HG03558 (cell line): ENCODE measurements around the gene RRAD.
A peak's percentile ranks its signal among the peaks of the same experiment; 100 is the strongest.
"Not testable (repeated sequence)": the region's sequence is repeated elsewhere in the genome, so short reads cannot be mapped to it uniquely, and the experiment has no call there.

Experiments
- ATAC-seq: cut with Tn5 transposase; IDR thresholded peaks from one replicate; pipeline ENCODE4 v1.9.1; 2021; ENCODE audit warnings: moderate number of reproducible peaks; ENCODE audit not compliant: unreplicated experiment; ENCODE audit errors: extremely low read depth

The RRAD gene

DNA sequence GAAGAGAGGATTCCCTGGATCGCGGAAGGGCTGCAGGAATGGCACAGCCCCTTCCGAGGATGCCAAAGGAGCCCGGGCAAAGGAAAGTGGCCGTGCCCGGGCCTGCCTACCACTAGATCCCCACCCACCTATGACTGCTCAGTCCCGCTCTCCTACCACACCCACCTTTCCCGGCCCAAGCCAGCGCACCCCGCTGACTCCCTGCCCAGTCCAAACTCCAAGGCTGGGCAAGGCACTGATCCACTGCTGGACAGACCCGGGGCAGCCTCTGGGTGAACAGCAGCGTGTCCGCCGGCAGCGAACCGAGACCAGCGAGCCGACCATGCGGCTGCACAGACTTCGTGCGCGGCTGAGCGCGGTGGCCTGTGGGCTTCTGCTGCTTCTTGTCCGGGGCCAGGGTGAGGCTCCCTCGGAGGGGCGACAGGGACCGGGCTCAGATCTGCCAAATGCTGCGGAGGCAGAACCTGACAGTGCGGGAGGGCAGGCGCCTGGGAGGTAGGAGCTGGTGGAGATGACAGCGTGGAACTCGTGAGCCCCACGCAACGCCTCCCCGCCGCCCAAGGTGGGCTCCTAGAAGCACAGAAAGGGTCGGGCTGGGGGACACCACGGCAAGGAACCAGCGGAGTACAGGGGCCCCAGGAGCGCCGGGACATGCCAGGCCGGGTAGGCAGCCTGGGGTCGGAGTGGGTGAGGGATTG, 10.1 kb upstream of the RRAD start, which contains the start of gene CES2:
CES2 (plus strand) TSS at position 203 of the 698 bp plus-strand sequence; CDS start at position 323, 120 bp downstream.
- no peak for ATAC-seq

GRCh38 chr16:66934839-66935313, 9.5 kb upstream of the RRAD start:
- not testable (repeated sequence) for ATAC-seq

- peak; percentile 50 for ATAC-seq
Observed at GRCh38 chr16:66934138-66934838, 9.0 kb upstream of the RRAD start, which contains the start of gene CIAO2B. Gene CIAO2B (minus strand): TSS chr16:66934402. CDS start chr16:66934364, 38 bp downstream.

DNA sequence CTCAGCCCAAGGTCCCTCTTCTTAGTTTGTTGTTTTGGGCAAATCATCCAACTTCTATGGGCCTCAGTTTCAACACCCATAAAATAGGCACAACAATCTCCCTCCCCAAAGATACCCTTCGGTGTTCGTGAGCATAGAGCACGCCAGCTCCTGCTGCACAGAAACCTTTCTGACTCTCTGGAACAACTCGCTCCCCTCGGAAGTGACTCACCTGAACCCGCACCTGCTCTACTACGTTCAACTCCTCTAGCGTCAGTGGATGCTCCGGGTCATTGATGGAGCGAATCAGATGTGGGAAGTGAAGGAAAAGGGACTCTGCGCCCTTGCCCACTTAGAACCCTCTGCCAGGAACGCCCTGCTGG, 8.4 kb upstream of the RRAD start:
- no peak for ATAC-seq

- ATAC-seq, result no peak
Observed at GRCh38 chr16:66932076-66932475, 6.7 kb upstream of the RRAD start.

GRCh38 chr16:66931665-66932064, 6.3 kb upstream of the RRAD start:
- ATAC-seq, result no peak

DNA sequence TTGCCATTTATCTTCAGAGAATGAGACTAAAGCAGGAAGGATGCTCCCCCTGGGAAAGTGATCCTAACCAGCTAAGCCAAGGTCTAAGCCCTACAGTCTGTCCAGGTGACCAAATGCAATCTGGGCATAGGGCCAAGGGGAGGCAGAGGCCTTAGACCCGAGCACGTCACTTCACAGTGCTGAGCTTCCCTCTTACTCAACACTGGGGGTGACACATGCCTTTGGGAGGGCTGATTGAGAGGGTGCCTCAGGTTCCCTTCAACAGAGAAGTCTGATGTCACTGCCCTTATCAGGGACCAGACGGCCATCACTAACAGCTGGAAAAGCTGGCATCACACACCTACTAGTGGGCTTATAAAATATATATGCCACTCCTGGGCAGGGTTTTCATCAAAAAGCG, 4.9 kb upstream of the RRAD start:
- ATAC-seq, result no peak

DNA sequence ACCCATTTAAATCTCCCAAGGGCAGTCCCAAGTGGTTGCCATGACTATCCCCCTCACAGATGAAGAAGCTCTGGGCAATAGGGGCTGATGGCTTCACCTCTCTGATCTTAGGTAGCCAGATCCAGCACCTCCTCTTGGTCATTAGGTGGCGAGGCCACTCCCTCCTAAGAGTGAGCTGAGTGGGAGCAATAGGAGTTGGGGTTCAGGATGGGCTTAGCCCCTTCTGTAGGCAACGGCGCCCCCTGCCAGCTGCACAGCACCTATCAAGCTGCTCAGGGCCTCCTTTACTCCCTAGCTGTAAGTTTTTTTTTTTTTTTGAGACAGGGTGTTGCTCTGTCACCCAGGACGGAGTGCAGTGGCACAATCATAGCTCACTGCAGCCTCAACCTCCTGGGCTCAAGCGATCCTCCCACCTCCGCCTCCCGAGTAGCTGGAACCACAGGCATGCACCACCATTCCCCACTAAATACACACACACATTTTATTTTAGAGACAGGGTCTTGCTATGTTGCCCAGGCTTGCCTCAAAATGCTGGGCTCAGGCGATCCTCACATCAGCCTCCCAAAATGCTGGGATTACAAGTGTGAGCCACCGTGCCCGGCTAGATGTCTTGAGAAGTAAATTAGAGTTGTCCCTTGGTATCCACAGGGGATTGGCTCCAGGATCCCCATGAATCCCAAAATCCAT, 3.5 kb upstream of the RRAD start:
- no peak for ATAC-seq

DNA sequence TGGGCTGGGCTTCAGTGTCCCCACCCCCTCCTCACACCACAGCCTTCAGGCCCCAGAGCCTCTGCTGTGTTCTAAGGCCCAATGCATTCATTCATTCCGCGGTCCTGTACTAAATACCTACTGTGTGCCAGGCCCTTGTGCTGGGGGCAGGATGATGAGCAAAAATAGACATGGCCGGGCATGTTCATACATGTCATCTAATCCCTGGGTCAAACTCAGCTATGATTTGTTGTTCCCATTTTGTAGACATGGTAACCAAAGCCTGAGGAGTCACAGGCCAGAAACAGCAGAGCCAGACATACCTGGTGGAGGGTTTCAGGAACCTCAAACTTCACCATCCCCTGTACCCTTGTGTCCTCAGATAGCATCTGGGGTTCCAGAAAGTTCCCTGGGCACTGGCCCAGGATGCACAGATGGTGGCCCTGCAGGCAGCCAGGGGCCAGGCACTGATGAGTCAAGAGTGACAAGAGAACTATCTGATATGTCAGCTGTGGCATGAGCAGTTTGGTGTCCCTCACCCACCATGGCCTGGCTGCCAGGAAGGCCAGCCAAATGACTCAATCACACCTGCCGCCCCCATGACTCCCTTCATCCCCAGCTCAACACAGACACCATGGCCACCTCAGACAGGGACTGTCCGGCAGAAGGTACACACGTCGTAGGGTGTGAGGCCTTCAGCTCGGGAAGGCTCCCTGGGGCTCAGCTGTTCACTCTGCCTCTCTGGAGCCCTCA, 2.7 kb upstream of the RRAD start:
- ATAC-seq, result no peak

GRCh38 chr16:66926961-66927436, 1.7 kb upstream of the RRAD start:
- no peak for ATAC-seq

DNA sequence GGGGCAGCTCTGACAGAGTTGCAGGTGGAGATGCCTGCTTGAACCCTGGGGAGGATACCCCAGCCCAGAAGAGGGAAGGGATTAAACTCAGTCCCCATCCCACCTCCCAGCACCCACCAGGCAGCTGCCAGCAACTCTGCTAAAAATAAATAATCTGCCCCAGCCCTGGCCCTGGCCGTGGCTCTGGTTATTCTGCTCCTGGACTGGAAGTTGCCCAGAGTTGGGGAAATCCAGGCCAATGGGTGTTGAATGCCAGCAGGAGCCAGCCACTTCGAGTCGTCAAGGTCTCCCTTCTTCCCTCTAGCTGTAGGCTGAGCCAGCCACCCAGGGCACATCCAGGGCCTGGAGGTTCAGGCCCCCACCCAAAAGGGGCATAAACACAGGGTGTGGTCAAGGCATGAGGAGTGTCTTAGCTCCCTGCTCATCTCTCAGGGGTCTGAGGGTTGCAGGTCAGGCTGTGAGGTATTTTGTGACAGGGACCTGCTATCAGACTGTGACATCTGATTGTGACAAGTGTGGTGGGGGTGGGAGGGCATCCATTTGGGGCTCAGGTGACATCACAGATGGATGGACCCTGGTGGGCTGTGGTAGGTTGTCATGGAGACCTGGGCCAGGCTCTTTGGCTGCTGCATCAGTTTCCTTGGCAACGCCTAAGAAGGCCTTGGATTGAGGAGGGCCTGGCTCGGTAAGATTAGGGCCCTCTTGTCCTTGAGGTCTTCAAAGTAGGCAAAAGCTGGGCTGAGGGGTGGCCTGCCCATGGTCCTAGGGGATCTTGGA, 1.0 kb upstream of the RRAD start:
- ATAC-seq, result no peak

DNA sequence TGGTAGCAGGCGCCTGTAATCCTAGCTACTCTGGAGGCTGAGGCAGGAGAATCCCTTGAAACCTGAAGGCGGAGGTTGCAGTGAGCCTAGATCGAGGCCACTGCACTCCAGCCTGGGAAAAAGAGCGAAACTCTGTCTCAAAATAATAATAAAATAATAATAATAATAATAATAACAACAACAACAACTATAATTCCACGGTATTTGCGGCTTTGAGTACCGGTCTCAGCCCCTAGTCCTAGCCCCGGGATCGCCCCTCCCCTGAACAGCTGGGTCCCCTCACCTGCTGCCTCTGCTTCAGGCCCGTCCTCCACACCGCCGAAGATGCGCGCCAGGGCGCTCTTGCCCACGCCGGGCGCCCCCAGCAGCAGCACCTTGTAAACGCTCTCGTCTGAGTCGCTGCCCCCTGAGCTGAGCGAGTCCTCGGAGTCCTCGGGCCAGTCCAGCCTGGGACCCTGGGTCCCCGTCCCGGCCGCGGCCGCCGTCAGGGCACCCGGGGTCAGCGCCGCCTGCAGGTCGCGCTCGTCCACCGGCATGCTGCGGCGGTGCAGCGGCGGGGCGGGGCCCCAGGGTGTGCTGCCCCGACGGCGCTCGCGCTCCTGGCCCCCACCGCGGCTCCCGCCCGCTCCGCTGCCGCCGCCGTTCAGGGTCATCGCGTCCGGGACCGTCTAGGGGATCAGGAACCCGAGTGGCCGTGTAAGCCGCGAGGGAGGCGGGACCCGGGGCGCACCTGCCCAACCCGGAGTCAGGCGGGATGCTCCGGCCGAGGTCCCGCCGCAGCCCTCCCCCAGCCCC, 611 bp downstream of the RRAD start:
- ATAC-seq, result no peak

GRCh38 chr16:66923866-66924265, 1.5 kb downstream of the RRAD start:
- no peak for ATAC-seq

GRCh38 chr16:66923247-66923731, 2.0 kb downstream of the RRAD start:
- no peak for ATAC-seq

DNA sequence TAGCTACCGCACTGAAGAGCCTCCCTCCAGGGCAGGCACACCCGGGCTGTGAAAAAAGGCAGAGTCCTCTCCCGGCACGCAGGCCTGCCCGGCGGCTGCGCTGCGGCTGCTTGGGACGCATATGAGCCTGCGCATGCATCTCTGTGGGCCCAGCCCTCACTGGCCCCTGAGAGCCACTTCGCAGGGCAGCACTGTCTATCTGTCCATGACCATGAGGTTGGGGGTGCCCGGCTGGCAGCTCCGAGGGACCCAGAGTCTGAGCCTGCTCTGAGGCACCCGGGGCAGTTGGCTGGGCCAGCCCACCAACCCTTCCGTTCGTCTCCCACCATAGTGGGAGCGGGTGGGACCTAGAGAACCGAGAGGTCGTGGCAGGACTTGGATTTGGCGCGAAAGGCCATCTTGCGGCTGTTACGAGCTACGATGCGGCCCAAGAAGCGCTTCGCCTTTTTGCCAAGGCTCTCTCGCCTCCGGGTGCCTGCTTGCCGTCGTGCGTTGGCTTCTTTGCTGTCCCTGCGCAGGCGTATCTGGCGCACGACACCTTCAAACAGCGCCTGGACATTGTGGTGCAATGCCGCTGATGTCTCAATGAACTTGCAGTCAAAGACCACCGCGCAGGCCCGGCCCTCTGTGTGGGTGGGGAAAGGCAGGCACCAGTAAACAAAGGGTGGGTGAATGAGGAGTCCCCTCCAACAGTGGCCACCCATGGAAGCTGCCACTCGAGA, 3.4 kb downstream of the RRAD start:
- no peak for ATAC-seq

- ATAC-seq, result no peak
Observed at GRCh38 chr16:66920924-66921680, 4.2 kb downstream of the RRAD start.

DNA sequence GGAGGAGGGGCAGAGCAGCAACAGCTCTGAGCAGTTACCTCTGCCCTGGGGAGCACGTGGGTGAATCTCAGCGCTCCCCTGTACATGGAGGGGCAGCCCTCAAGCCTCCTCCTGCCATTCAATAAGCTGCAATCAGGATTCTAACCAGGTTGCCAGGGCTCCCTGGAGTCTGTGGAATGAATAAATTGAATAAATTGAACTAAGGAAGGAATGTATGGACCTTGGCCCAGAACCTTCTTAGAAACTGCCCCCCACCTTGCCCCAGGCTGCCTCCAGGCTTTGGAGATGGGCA, 5.1 kb downstream of the RRAD start:
- ATAC-seq, result no peak
